ENCODE data around the gene RSPH3. TPM values are rescaled to one million over a fixed set of nuclear protein-coding genes. Genes with fewer than 3 reads are reported as not detected.
"Not testable (repeated sequence)": the region's sequence is repeated elsewhere in the genome, so short reads cannot be mapped to it uniquely, and the experiment has no call there.

Gene RSPH3
- total RNA-seq, 2 donors from 2014 or later = 17.6 to 20.0 TPM

- no peak for ATAC-seq
- no peak for DNase-seq
Measured at GRCh38 chr6:159033160-159034049, 33.4 kb upstream of the RSPH3 start.

GRCh38 chr6:159031846-159032245 is 31.8 kb upstream of the RSPH3 start:
- no peak for DNase-seq
- ATAC-seq = no peak
- intact Hi-C loops (cut with DNase I, micrococcal nuclease) = no loop called here

More at GRCh38 chr6:159033160-159034049, 33.4 kb upstream of the RSPH3 start:
- intact Hi-C loops (cut with DNase I, micrococcal nuclease) = no loop called here

GRCh38 chr6:159030168-159030567 is 30.2 kb upstream of the RSPH3 start:
- no peak for DNase-seq
- intact Hi-C loops (cut with DNase I, micrococcal nuclease) = no loop called here
- ATAC-seq = no peak

- ATAC-seq; intact Hi-C loops (cut with DNase I, micrococcal nuclease); DNase-seq: not testable (repeated sequence)
Measured at GRCh38 chr6:159025224-159025623, 25.2 kb upstream of the RSPH3 start.

GRCh38 chr6:159023893-159024292 is 23.9 kb upstream of the RSPH3 start:
- intact Hi-C loops (cut with DNase I, micrococcal nuclease) = no loop called here
- DNase-seq (no peak), ATAC-seq (no peak)

GRCh38 chr6:159020011-159020410 is 20.0 kb upstream of the RSPH3 start:
- no peak for ATAC-seq
- intact Hi-C loops (cut with DNase I, micrococcal nuclease) = no loop called here
- DNase-seq = no peak

GRCh38 chr6:159017757-159018559 is 18.0 kb upstream of the RSPH3 start:
- no peak for ATAC-seq
- intact Hi-C loops (cut with DNase I, micrococcal nuclease) = no loop called here

GRCh38 chr6:159014406-159014805 is 14.4 kb upstream of the RSPH3 start:
- ATAC-seq (no peak), DNase-seq (no peak)
- intact Hi-C loops (cut with DNase I, micrococcal nuclease) = no loop called here

More at GRCh38 chr6:159017757-159018559, 18.0 kb upstream of the RSPH3 start:
- DNase-seq = no peak

- no peak for ATAC-seq
- DNase-seq = no peak
- intact Hi-C loops (cut with DNase I, micrococcal nuclease) = no loop called here
Measured at GRCh38 chr6:159013229-159013628, 13.2 kb upstream of the RSPH3 start.

- no peak for DNase-seq
- intact Hi-C loops (cut with DNase I, micrococcal nuclease) = no loop called here
- no peak for ATAC-seq
Measured at GRCh38 chr6:159012201-159012600, 12.2 kb upstream of the RSPH3 start.

- DNase-seq; ATAC-seq; intact Hi-C loops (cut with DNase I, micrococcal nuclease): not testable (repeated sequence)
Measured at GRCh38 chr6:159010037-159010612, 10.1 kb upstream of the RSPH3 start.

GRCh38 chr6:159008656-159009288 is 8.8 kb upstream of the RSPH3 start:
- no peak for DNase-seq
- no peak for ATAC-seq

GRCh38 chr6:159007510-159007909 is 7.5 kb upstream of the RSPH3 start:
- intact Hi-C loops (cut with DNase I, micrococcal nuclease) = loop anchor here in 1 of 2 donors (10.0 kb wide), 1 partner anchor 127 kb away; no protein-coding TSS in a partner anchor
- no peak for ATAC-seq
- no peak for DNase-seq

More at GRCh38 chr6:159008656-159009288, 8.8 kb upstream of the RSPH3 start:
- intact Hi-C loops (cut with DNase I, micrococcal nuclease) = loop anchor here in 1 of 2 donors (10.0 kb wide), 1 partner anchor 126 kb away; no protein-coding TSS in a partner anchor

- ATAC-seq (no peak), DNase-seq (no peak)
- intact Hi-C loops (cut with DNase I, micrococcal nuclease) = loop anchor here in 1 of 2 donors (10.0 kb wide), 1 partner anchor 129 kb away; no protein-coding TSS in a partner anchor
Measured at GRCh38 chr6:159005436-159005835, 5.4 kb upstream of the RSPH3 start.

- intact Hi-C loops (cut with DNase I, micrococcal nuclease) = loop anchor here in 1 of 2 donors (10.0 kb wide), 1 partner anchor 130 kb away; no protein-coding TSS in a partner anchor
- no peak for DNase-seq
- ATAC-seq = no peak
Measured at GRCh38 chr6:159004592-159004991, 4.6 kb upstream of the RSPH3 start.

GRCh38 chr6:159002432-159003155 is 2.6 kb upstream of the RSPH3 start:
- ATAC-seq (no peak), DNase-seq (no peak)
- intact Hi-C loops (cut with DNase I, micrococcal nuclease) = loop anchor here in 1 of 2 donors (10.0 kb wide), 1 partner anchor 132 kb away; no protein-coding TSS in a partner anchor

- ATAC-seq = peak; percentile 34
- no peak for DNase-seq
- intact Hi-C loops (cut with DNase I, micrococcal nuclease) = no loop called here
Measured at GRCh38 chr6:158999154-158999665, 792 bp downstream of the RSPH3 start.

GRCh38 chr6:158996856-158997255 is 3.1 kb downstream of the RSPH3 start:
- DNase-seq (no peak), ATAC-seq (no peak)
- intact Hi-C loops (cut with DNase I, micrococcal nuclease) = no loop called here

Data from left colon (tissue), 2 donors.